Measurements from ENCODE around the gene AP4S1. TPM values are rescaled to one million over a fixed set of nuclear protein-coding genes. Genes with fewer than 3 reads are reported as not detected.

AP4S1 gene
- total and polyA plus RNA-seq, 8 donors = 0.45 to 15.6 (median 5.0) TPM; not detected in 1

DNA sequence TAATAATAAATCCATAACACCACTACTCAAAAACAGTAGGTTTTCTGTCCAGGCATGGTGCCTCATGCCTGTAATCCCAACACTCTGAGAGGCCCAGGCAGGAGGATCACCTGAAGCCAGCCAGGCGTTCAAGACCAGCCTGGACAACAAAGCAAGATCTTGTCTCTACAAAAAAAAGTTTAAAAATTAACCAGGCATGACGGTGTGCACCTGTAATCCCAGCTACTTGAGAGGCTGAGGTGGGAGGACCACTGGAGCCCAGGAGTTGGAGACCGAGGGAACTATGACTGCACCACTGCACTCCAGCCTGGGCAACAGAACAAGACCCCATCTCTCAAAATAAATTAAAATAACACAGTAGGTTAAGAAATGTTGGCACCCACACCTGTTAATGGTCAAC lies 44.5 kb upstream of the AP4S1 start:
- TF ChIP-seq, protein P1, sequence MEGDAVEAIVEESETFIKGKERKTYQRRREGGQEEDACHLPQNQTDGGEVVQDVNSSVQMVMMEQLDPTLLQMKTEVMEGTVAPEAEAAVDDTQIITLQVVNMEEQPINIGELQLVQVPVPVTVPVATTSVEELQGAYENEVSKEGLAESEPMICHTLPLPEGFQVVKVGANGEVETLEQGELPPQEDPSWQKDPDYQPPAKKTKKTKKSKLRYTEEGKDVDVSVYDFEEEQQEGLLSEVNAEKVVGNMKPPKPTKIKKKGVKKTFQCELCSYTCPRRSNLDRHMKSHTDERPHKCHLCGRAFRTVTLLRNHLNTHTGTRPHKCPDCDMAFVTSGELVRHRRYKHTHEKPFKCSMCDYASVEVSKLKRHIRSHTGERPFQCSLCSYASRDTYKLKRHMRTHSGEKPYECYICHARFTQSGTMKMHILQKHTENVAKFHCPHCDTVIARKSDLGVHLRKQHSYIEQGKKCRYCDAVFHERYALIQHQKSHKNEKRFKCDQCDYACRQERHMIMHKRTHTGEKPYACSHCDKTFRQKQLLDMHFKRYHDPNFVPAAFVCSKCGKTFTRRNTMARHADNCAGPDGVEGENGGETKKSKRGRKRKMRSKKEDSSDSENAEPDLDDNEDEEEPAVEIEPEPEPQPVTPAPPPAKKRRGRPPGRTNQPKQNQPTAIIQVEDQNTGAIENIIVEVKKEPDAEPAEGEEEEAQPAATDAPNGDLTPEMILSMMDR (IDR thresholded peaks at IDR 0.05) = no peak
- no peak for TF ChIP-seq POLR2A (IDR thresholded peaks at IDR 0.05)
- TF ChIP-seq EP300 (IDR thresholded peaks at IDR 0.05) = no peak
- TF ChIP-seq POLR2AphosphoS5 (IDR thresholded peaks at IDR 0.05) = no peak
- H3K27ac ChIP-seq = no peak overlapping the region

DNA sequence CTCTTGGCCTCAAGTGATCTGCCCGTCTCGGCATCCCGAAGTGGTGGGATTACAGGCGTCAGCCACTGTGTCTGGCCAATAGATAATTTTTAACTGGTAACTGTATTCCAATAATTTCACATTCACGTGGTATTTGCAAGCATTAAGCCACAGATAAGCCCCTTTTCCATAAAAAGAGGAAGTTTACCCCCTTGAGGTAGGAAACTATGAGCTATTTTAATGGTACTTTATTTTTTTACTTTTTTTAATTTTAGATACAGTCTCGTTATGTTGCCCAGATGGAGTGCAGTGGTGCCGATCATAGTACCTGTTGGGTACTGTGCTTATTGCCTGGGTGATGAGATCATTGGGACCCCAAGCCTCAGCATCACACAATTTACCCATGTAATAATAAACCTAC lies 42.9 kb upstream of the AP4S1 start:
- intact Hi-C loops (cut with DNase I; ENCODE audit: low total_unique reads) = loop anchor here (10.0 kb wide), 1 partner anchor 102 kb away; no protein-coding TSS in a partner anchor
- no peaks in the 10 kb centered on the region for H3K9me3 ChIP-seq
- H3K27ac ChIP-seq = no peak overlapping the region
- no peaks in the 10 kb centered on the region for H3K36me3 ChIP-seq
- peaks cover 5 to 45% (median 19%) of the 10 kb centered on the region in 4 donors for H3K4me1 ChIP-seq
- no peak for DNase-seq
- 70 to 90% (median 80%) methylated on average over 7 of the region's 7 CpGs for WGBS, 5 donors
- no peak overlapping the region for H3K4me3 ChIP-seq
- TF ChIP-seq POLR2AphosphoS5 (IDR thresholded peaks at IDR 0.05) (no peak), POLR2A (IDR thresholded peaks at IDR 0.05) (no peak), EP300 (IDR thresholded peaks at IDR 0.05) (no peak)
- TF ChIP-seq, protein P1 (IDR thresholded peaks at IDR 0.05) = no peak
- no peaks in the 10 kb centered on the region for H3K27me3 ChIP-seq

More for the DNA sequence above, 44.5 kb upstream of the AP4S1 start:
- Histone ChIP-seq H3K4me1 (peaks cover 5 to 41% (median 13%) of the 10 kb centered on the region in 4 donors), H3K4me3 (no peak overlapping the region), H3K27me3 (no peaks in the 10 kb centered on the region), H3K9me3 (no peaks in the 10 kb centered on the region), H3K36me3 (no peaks in the 10 kb centered on the region)
- 50 to 80% (median 66%) methylated on average over 3 of the region's 3 CpGs for WGBS, 5 donors
- no peak for DNase-seq
- intact Hi-C loops (cut with DNase I; ENCODE audit: low total_unique reads) = loop anchor here (10.0 kb wide), 1 partner anchor 104 kb away; no protein-coding TSS in a partner anchor

DNA sequence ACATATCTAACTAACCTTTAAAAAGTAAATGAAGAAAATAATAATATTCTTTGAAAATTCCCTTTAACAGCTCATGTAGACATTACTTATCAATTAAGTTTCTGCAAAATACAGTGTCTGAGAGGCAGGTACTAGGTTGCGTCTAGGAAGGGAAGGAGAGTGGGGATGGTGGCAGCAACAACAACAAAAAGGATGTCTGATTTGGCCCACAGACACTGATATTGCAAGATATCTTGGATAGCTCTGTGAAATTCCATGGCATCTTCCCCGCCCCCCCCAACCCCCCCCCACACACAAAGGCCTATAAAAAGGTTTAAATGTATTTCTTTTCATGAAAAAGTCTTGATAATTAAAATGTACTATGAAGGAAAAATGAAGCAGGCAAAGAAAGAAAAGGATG lies 41.6 kb upstream of the AP4S1 start:
- Histone ChIP-seq H3K27me3 (no peaks in the 10 kb centered on the region), H3K36me3 (no peaks in the 10 kb centered on the region), H3K4me3 (no peak overlapping the region), H3K4me1 (peaks cover 5 to 58% (median 28%) of the 10 kb centered on the region in 4 donors), H3K9me3 (no peaks in the 10 kb centered on the region), H3K27ac (no peak overlapping the region)
- 85 to 100% (median 95%) methylated on average over 2 of the region's 2 CpGs for WGBS, 5 donors
- TF ChIP-seq, protein P1 (IDR thresholded peaks at IDR 0.05) = no peak
- TF ChIP-seq EP300 (IDR thresholded peaks at IDR 0.05) (no peak), POLR2A (IDR thresholded peaks at IDR 0.05) (no peak), POLR2AphosphoS5 (IDR thresholded peaks at IDR 0.05) (no peak)
- DNase-seq = no peak
- intact Hi-C loops (cut with DNase I; ENCODE audit: low total_unique reads) = loop anchor here (10.0 kb wide), 1 partner anchor 101 kb away; no protein-coding TSS in a partner anchor

DNA sequence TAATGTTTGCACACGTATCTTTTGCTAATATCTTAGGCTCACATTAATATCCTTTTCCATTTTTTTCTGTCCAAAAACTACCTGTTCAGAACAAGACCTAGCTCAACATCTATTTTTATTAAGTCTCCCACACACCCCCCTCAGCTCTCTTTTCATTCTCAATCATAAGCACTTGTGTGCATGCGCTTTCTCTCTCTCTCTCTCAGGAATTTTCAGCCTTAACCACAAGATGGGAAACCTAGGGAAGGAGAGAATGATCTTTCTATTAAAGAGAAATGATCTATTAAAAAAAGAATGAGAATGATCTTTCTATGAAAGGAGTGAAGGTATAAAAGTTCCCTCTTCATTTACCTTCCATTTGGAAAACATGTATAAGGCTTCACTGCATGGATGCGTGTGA lies 39.7 kb upstream of the AP4S1 start:
- WGBS, 5 donors = 79 to 90% (median 85%) methylated on average over 3 of the region's 3 CpGs
- Histone ChIP-seq H3K4me3 (no peak overlapping the region), H3K4me1 (peaks cover 4 to 59% (median 30%) of the 10 kb centered on the region in 4 donors), H3K27ac (no peak overlapping the region), H3K36me3 (no peaks in the 10 kb centered on the region), H3K27me3 (no peaks in the 10 kb centered on the region), H3K9me3 (no peaks in the 10 kb centered on the region)
- no peak for DNase-seq
- TF ChIP-seq POLR2A (IDR thresholded peaks at IDR 0.05) (no peak), POLR2AphosphoS5 (IDR thresholded peaks at IDR 0.05) (no peak), EP300 (IDR thresholded peaks at IDR 0.05) (no peak)
- TF ChIP-seq, protein P1 (IDR thresholded peaks at IDR 0.05) = no peak
- intact Hi-C loops (cut with DNase I; ENCODE audit: low total_unique reads) = loop anchor here (10.0 kb wide), 1 partner anchor 99 kb away; no protein-coding TSS in a partner anchor

Measured in stomach (tissue), 9 donors.